ENCODE measurements around the gene ACTL8. TPM values are rescaled to one million over a fixed set of nuclear protein-coding genes. Genes with fewer than 3 reads are reported as not detected.

ACTL8 gene
- total and polyA plus RNA-seq, 2 of the 4 experiments (the other 2 are of a cell fraction) = under 0.01 to 0.07 TPM

- DNase-seq (no peak), ATAC-seq (ENCODE audit: low read depth) (no peak)
- dilution Hi-C loops (cut with HindIII; ENCODE audit: low sequenced_read_pairs, unreplicated experiment) = no loop called here
- Histone ChIP-seq H3K4me3 (ENCODE audit: insufficient read depth, low read depth, low read length) (no peak overlapping the region), H4K5ac (ENCODE audit: low read depth, low read length) (no peak overlapping the region), H2BK120ac (ENCODE audit: low read depth, low read length) (no peak overlapping the region), H3K18ac (ENCODE audit: low read depth, low read length) (no peak overlapping the region), H3K27me3 (ENCODE audit: control insufficient read depth, insufficient read depth, low read length) (peaks cover 13% of the 10 kb centered on the region), H4K20me1 (ENCODE audit: insufficient read depth, low read length) (no peaks in the 10 kb centered on the region), H2AK9ac (replicated peaks; ENCODE audit: low read depth, low read length, poor library complexity) (no peak overlapping the region), H4K91ac (ENCODE audit: insufficient read depth, low read depth, low read length) (no peak overlapping the region), H3K14ac (replicated peaks; ENCODE audit: low read depth, low read length) (no peak overlapping the region), H2BK5ac (ENCODE audit: low read depth, low read length, poor library complexity, severe bottlenecking) (no peak overlapping the region), H3K36me3 (ENCODE audit: control insufficient read depth, insufficient read depth, low read length) (no peaks in the 10 kb centered on the region), H3K79me1 (ENCODE audit: low read depth in 1 of 2, low read length in 2 of 2) (no peaks in the 10 kb centered on the region), H2BK15ac (ENCODE audit: low read depth, low read length) (no peak overlapping the region), H3K27ac (ENCODE audit: insufficient read depth, low read length) (no peak overlapping the region), H3K4me1 (ENCODE audit: control insufficient read depth, insufficient read depth, low read length) (no peaks in the 10 kb centered on the region), H3K4ac (ENCODE audit: low read depth, low read length) (no peak overlapping the region), H3K4me2 (ENCODE audit: low read depth, low read length) (no peak overlapping the region), H2AK5ac (ENCODE audit: low read depth, low read length) (no peak overlapping the region), H3K9me3 (ENCODE audit: control insufficient read depth, insufficient read depth, low read length) (peaks cover 2% of the 10 kb centered on the region), H2AFZ (replicated peaks; ENCODE audit: low read length, poor library complexity) (no peak overlapping the region), H4K8ac (ENCODE audit: low read depth in 2 of 2, low read length in 2 of 2) (no peak overlapping the region), H3K9me1 (ENCODE audit: insufficient read depth, low read length) (no peaks in the 10 kb centered on the region), H3K23ac (ENCODE audit: low read depth, low read length) (no peak overlapping the region), H2BK20ac (ENCODE audit: low read depth, low read length) (no peak overlapping the region), H3K9ac (ENCODE audit: low read depth, low read length) (no peak overlapping the region), H3K56ac (ENCODE audit: extremely low read depth, insufficient read depth, low read length) (no peak overlapping the region)
- intact Hi-C loops (cut with micrococcal nuclease) = no loop called here
- 74% methylated on average over 2 of the region's 3 CpGs; no CpG with 5 or more reads in 1 of the 2 experiments for WGBS, 2 experiments (ENCODE audit: extremely low coverage in 2 of 2, insufficient read length in 1 of 2)
- ChIA-PET POLR2A (ENCODE audit: unreplicated experiment) (no interaction called here), CTCF (no interaction called here)
- in situ Hi-C loops (cut with MboI; ENCODE audit: low sequenced_read_pairs) = no loop called here
- no TSS peak for BruUV-seq (replicated peaks)
- TF ChIP-seq CTCF (conservative IDR thresholded peaks at IDR 0.05; ENCODE audit: low read depth, low read length) (no peak), POLR2A (IDR thresholded peaks at IDR 0.05; ENCODE audit: low read depth, low read length) (no peak), CEBPB (IDR thresholded peaks at IDR 0.05; ENCODE audit: low read depth, low read length) (no peak), USF2 (IDR thresholded peaks at IDR 0.05; ENCODE audit: low read depth, low read length) (no peak), NFE2L2 (IDR thresholded peaks at IDR 0.05; ENCODE audit: low read depth, low read length) (no peak), BHLHE40 (IDR thresholded peaks at IDR 0.05; ENCODE audit: low read depth, low read length) (no peak)
Measured at GRCh38 chr1:17709981-17710380, 45.2 kb upstream of the ACTL8 start.

All from IMR-90 (cell line).